Esophagus (tissue), 2 donors: Measurements from ENCODE around the gene IQCH. TPM values are rescaled to one million over a fixed set of nuclear protein-coding genes. Genes with fewer than 3 reads are reported as not detected.
A peak's percentile ranks its signal among the peaks of the same experiment; 100 is the strongest.
"Not testable (repeated sequence)": the region's sequence is repeated elsewhere in the genome, so short reads cannot be mapped to it uniquely, and the experiment has no call there.

Experiments
- H3K27ac ChIP-seq, 2 donors: one replicate each; pipeline ENCODE4 v1.5.1; 2013; ENCODE audit warnings: low read depth in 2 of 2, mild to moderate bottlenecking in 2 of 2, inconsistent platforms in 1 of 2, low read length in 1 of 2, moderate library complexity in 1 of 2
- H3K27me3 ChIP-seq, 2 donors: one replicate each; pipeline ENCODE4 v1.6.1; 2013; ENCODE audit warnings: low read length in 2 of 2, control low read depth in 1 of 2, mild to moderate bottlenecking in 1 of 2; ENCODE audit not compliant: insufficient read depth in 2 of 2, control insufficient read depth in 1 of 2
- H3K36me3 ChIP-seq, 2 donors: one replicate each; pipeline ENCODE4 v1.6.1; 2013; ENCODE audit warnings: low read length in 1 of 2; ENCODE audit not compliant: control insufficient read depth in 2 of 2, insufficient read depth in 2 of 2
- H3K4me1 ChIP-seq, 2 donors: one replicate each; pipeline ENCODE4 v1.6.1; 2013; ENCODE audit warnings: low read length in 1 of 2; ENCODE audit not compliant: control insufficient read depth in 2 of 2, insufficient read depth in 2 of 2
- H3K4me3 ChIP-seq, 2 donors: one replicate each; pipeline ENCODE4 v1.5.1; 2013; ENCODE audit warnings: low read length in 2 of 2, mild to moderate bottlenecking in 2 of 2, low read depth in 1 of 2, moderate library complexity in 1 of 2
- H3K9me3 ChIP-seq, 2 donors: one replicate each; pipeline ENCODE4 v1.6.1; 2013; ENCODE audit warnings: mild to moderate bottlenecking in 2 of 2, low read depth in 1 of 2, low read length in 1 of 2, moderate library complexity in 1 of 2; ENCODE audit not compliant: control insufficient read depth in 2 of 2, insufficient read depth in 1 of 2
- WGBS, 2 donors: extraction: QIAGEN DNeasy Blood & Tissue Kit; methylation state at CpG; one replicate each; pipeline ENCODE4 v1.1.7; 2013; 5-methylcytosine and 5-hydroxymethylcytosine counted together
- polyA plus RNA-seq, 2 donors: library from polyadenylated mRNA; stranded (reverse); fragments of 200-250 nt; gene quantifications; one replicate each; pipeline ENCODE4 v1.2.3, GENCODE V29; 2013
- donor health status: healthy with polysubstance abuse.
- donor health status: Bipolar disorder and iron deficiency.

Gene IQCH
- polyA plus RNA-seq, 2 donors, result 0.26 to 0.45 TPM

GRCh38 chr15:67242708-67243111 is 11.9 kb upstream of the IQCH start:
- WGBS, 2 donors, result 22 to 44% methylated on average over 3 of the region's 3 CpGs
- no peaks in the 10 kb centered on the region for H3K27me3 ChIP-seq
- H3K36me3 ChIP-seq, result no peaks in the 10 kb centered on the region
- H3K4me3 ChIP-seq, result no peak overlapping the region
- H3K4me1 ChIP-seq, result no peaks in the 10 kb centered on the region
- no peaks in the 10 kb centered on the region for H3K9me3 ChIP-seq
- H3K27ac ChIP-seq, result no peak overlapping the region

- Histone ChIP-seq H3K4me1 (no peaks in the 10 kb centered on the region), H3K4me3 (no peak overlapping the region), H3K36me3 (no peaks in the 10 kb centered on the region), H3K27me3 (no peaks in the 10 kb centered on the region), H3K27ac (no peak overlapping the region), H3K9me3 (no peaks in the 10 kb centered on the region)
- WGBS, 2 donors, result 92 to 99% methylated on average over 3 of the region's 3 CpGs
Measured at GRCh38 chr15:67244971-67245478, 9.6 kb upstream of the IQCH start.

- WGBS, 2 donors, result 97 to 98% methylated on average over 5 of the region's 5 CpGs
- not testable (repeated sequence) for H3K27me3 ChIP-seq, H3K27ac ChIP-seq, H3K9me3 ChIP-seq, H3K36me3 ChIP-seq, H3K4me3 ChIP-seq, H3K4me1 ChIP-seq
Measured at GRCh38 chr15:67246606-67247005, 8.0 kb upstream of the IQCH start.

GRCh38 chr15:67248011-67248505 is 6.5 kb upstream of the IQCH start:
- no peaks in the 10 kb centered on the region for H3K27me3 ChIP-seq
- H3K4me3 ChIP-seq, result no peak overlapping the region
- H3K27ac ChIP-seq, result no peak overlapping the region
- no peaks in the 10 kb centered on the region for H3K9me3 ChIP-seq
- no peaks in the 10 kb centered on the region for H3K36me3 ChIP-seq
- peaks cover 0 to 2% of the 10 kb centered on the region in 2 donors for H3K4me1 ChIP-seq

GRCh38 chr15:67249830-67250229 is 4.8 kb upstream of the IQCH start:
- Histone ChIP-seq H3K27ac (no peak overlapping the region), H3K9me3 (no peaks in the 10 kb centered on the region), H3K36me3 (no peaks in the 10 kb centered on the region), H3K4me3 (no peak overlapping the region), H3K27me3 (no peaks in the 10 kb centered on the region), H3K4me1 (peaks cover 0 to 7% of the 10 kb centered on the region in 2 donors)

GRCh38 chr15:67251318-67251717 is 3.3 kb upstream of the IQCH start:
- 94 to 97% methylated on average over 5 of the region's 5 CpGs for WGBS, 2 donors
- Histone ChIP-seq H3K36me3 (no peaks in the 10 kb centered on the region), H3K27ac (no peak overlapping the region), H3K4me3 (no peak overlapping the region), H3K4me1 (peaks cover 0 to 7% of the 10 kb centered on the region in 2 donors), H3K9me3 (no peaks in the 10 kb centered on the region), H3K27me3 (no peaks in the 10 kb centered on the region)

- Histone ChIP-seq H3K9me3 (no peaks in the 10 kb centered on the region), H3K4me1 (peaks cover 0 to 7% of the 10 kb centered on the region in 2 donors), H3K27me3 (no peaks in the 10 kb centered on the region), H3K4me3 (peak overlapping the region; percentile 23 to 92), H3K27ac (peak overlapping the region in 1 of 2 donors; percentile 33), H3K36me3 (no peaks in the 10 kb centered on the region)
- 71 to 74% methylated on average over 12 of the region's 12 CpGs for WGBS, 2 donors
Measured at GRCh38 chr15:67253101-67253500, 1.5 kb upstream of the IQCH start.

- H3K4me3 ChIP-seq, result peak overlapping the region; percentile 84 to 92
- H3K36me3 ChIP-seq, result no peaks in the 10 kb centered on the region
- WGBS, 2 donors, result 26% methylated on average over 15 of the region's 15 CpGs
- H3K9me3 ChIP-seq, result no peaks in the 10 kb centered on the region
- H3K27me3 ChIP-seq, result no peaks in the 10 kb centered on the region
- H3K4me1 ChIP-seq, result peaks cover 0 to 7% of the 10 kb centered on the region in 2 donors
- H3K27ac ChIP-seq, result peak overlapping the region; percentile 84 to 88
Measured at GRCh38 chr15:67253549-67254237, 893 bp upstream of the IQCH start.

GRCh38 chr15:67256051-67256450 is 1.5 kb downstream of the IQCH start:
- no peak overlapping the region for H3K27ac ChIP-seq
- H3K4me3 ChIP-seq, result no peak overlapping the region
- H3K36me3 ChIP-seq, result no peaks in the 10 kb centered on the region
- H3K27me3 ChIP-seq, result no peaks in the 10 kb centered on the region
- H3K4me1 ChIP-seq, result peaks cover 0 to 7% of the 10 kb centered on the region in 2 donors
- WGBS, 2 donors, result 73 to 86% methylated on average over 3 of the region's 3 CpGs
- no peaks in the 10 kb centered on the region for H3K9me3 ChIP-seq

- H3K27ac ChIP-seq, H3K4me1 ChIP-seq, H3K4me3 ChIP-seq, H3K27me3 ChIP-seq, H3K9me3 ChIP-seq, H3K36me3 ChIP-seq: not testable (repeated sequence)
- WGBS, 2 donors, result 98 to 100% methylated on average over 3 of the region's 3 CpGs
Measured at GRCh38 chr15:67258412-67258811, 3.8 kb downstream of the IQCH start.
